ENCODE results near the gene XCL1. TPM values are rescaled to one million over a fixed set of nuclear protein-coding genes. Genes with fewer than 3 reads are reported as not detected.

XCL1 gene
- total RNA-seq, 1 experiment from 2014 or later, result not detected

GRCh38 chr1:168609741-168610510 lies 33.5 kb downstream of the XCL1 start:
- intact Hi-C loops (cut with micrococcal nuclease), result loop anchor here (5.0 to 10.0 kb wide), 4 partner anchors 252 to 635 kb away; partner anchors contain the start of gene ATP1B1
- ChIA-PET POLR2A (ENCODE audit: unreplicated experiment) (no interaction called here), CTCF (interaction anchor here (1.0 kb wide), 1 partner anchor 26 kb away, joined by 3 read pairs; no protein-coding TSS in a partner anchor)
- Histone ChIP-seq H3K27me3 (ENCODE audit: low read length) (no peaks in the 10 kb centered on the region), H3K9me3 (ENCODE audit: low read length) (no peaks in the 10 kb centered on the region), H2AFZ (ENCODE audit: low read length) (no peak overlapping the region), H3K9ac (ENCODE audit: low read length) (no peak overlapping the region), H3K27ac (ENCODE audit: low read length) (no peak overlapping the region), H3K4me3 (ENCODE audit: low read length) (no peak overlapping the region), H4K20me1 (ENCODE audit: low read length) (no peaks in the 10 kb centered on the region), H3K36me3 (ENCODE audit: low read depth, low read length) (no peaks in the 10 kb centered on the region), H3K4me2 (ENCODE audit: low read length) (no peak overlapping the region), H3K79me2 (ENCODE audit: low read length) (no peaks in the 10 kb centered on the region), H3K9me2 (replicated peaks; ENCODE audit: low read length) (no peaks in the 10 kb centered on the region), H3F3A (ENCODE audit: low read length, unreplicated experiment) (no peaks in the 10 kb centered on the region), H3K4me1 (ENCODE audit: insufficient read depth, low read length) (peaks cover 8% of the 10 kb centered on the region; the same call in 1 of the 2 replicates)
- no peak for DNase-seq
- BruUV-seq (replicated peaks), result no TSS peak
- TF ChIP-seq EZH2phosphoT487 (IDR thresholded peaks at IDR 0.05; ENCODE audit: borderline replicate concordance, low read length), result no peak
- TF ChIP-seq, protein P1, sequence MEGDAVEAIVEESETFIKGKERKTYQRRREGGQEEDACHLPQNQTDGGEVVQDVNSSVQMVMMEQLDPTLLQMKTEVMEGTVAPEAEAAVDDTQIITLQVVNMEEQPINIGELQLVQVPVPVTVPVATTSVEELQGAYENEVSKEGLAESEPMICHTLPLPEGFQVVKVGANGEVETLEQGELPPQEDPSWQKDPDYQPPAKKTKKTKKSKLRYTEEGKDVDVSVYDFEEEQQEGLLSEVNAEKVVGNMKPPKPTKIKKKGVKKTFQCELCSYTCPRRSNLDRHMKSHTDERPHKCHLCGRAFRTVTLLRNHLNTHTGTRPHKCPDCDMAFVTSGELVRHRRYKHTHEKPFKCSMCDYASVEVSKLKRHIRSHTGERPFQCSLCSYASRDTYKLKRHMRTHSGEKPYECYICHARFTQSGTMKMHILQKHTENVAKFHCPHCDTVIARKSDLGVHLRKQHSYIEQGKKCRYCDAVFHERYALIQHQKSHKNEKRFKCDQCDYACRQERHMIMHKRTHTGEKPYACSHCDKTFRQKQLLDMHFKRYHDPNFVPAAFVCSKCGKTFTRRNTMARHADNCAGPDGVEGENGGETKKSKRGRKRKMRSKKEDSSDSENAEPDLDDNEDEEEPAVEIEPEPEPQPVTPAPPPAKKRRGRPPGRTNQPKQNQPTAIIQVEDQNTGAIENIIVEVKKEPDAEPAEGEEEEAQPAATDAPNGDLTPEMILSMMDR (conservative IDR thresholded peaks at IDR 0.05; ENCODE audit: low read depth, low read length), result peak; percentile 33; the same call in 1 of the 2 replicates
- peak; percentile 46 for ATAC-seq

DNA sequence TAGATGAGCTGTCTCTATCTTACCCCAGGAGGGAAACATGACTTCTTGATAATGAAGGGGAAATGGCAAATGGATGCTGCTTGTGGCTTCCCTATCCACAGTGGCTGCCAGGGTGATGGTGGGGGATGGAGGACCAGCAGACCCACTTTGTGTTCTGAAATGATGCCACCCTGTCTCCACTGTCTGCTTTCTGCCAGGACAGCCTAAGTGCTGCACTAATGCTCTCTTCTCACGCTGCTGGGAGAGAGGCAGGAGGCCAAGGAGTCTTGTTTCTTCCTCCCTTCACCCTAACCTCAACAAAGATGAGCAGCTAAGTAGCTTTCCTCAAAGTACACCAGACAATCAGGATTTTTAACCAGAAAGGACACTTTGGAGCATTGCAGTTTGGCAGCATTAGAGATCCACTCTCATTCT lies 36.6 kb downstream of the XCL1 start:
- Histone ChIP-seq H4K20me1 (ENCODE audit: low read length) (no peaks in the 10 kb centered on the region), H3K4me1 (ENCODE audit: insufficient read depth, low read length) (no peaks in the 10 kb centered on the region), H3K9me2 (replicated peaks; ENCODE audit: low read length) (no peaks in the 10 kb centered on the region), H3K36me3 (ENCODE audit: low read depth, low read length) (no peaks in the 10 kb centered on the region), H2AFZ (ENCODE audit: low read length) (no peak overlapping the region), H3K9ac (ENCODE audit: low read length) (no peak overlapping the region), H3K27ac (ENCODE audit: low read length) (no peak overlapping the region), H3K9me3 (ENCODE audit: low read length) (no peaks in the 10 kb centered on the region), H3F3A (ENCODE audit: low read length, unreplicated experiment) (no peaks in the 10 kb centered on the region), H3K4me3 (ENCODE audit: low read length) (no peak overlapping the region), H3K27me3 (ENCODE audit: low read length) (no peaks in the 10 kb centered on the region), H3K4me2 (ENCODE audit: low read length) (no peak overlapping the region), H3K79me2 (ENCODE audit: low read length) (no peaks in the 10 kb centered on the region)
- intact Hi-C loops (cut with micrococcal nuclease), result no loop called here
- POLR2A ChIA-PET (ENCODE audit: unreplicated experiment), result no interaction called here
- TF ChIP-seq, protein P1 (conservative IDR thresholded peaks at IDR 0.05; ENCODE audit: low read depth, low read length), result no peak
- TF ChIP-seq EZH2phosphoT487 (IDR thresholded peaks at IDR 0.05; ENCODE audit: borderline replicate concordance, low read length), result no peak
- no peak for TF ChIP-seq EZH2 (IDR thresholded peaks at IDR 0.05; ENCODE audit: low read length, unreplicated experiment)
- no TSS peak for BruUV-seq (replicated peaks)
- ATAC-seq (no peak), DNase-seq (no peak)
- CTCF ChIA-PET, result no interaction called here

DNA sequence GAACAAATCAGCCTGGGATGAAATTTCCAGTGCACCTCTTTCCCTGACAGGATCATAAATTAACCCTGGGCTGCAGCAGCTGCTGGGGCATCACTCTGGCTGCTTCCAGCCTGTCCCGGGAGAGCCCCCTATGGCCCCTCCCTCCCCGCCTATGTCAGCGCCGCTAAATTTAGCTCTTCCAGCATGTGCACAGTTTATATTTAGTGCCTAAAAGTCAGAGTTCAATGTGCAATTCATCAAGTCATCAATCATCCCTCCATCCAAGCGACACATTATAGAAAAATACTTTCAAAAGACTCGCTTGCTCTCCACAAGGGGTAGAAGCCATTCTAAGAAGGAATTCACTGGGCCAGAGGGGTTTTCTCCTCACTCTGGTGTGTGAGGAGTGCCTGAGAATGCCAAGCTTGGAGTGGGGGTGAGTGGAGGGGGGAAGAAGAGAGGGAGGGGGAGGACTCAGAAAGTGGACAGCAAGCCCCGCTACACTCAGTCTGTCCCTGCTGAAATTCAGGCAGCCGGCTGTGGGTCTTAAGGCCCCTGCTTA lies 37.4 kb downstream of the XCL1 start:
- Histone ChIP-seq H3K27ac (ENCODE audit: low read length) (no peak overlapping the region), H3K79me2 (ENCODE audit: low read length) (no peaks in the 10 kb centered on the region), H3K9me2 (replicated peaks; ENCODE audit: low read length) (no peaks in the 10 kb centered on the region), H3K27me3 (ENCODE audit: low read length) (no peaks in the 10 kb centered on the region), H3K4me3 (ENCODE audit: low read length) (no peak overlapping the region), H3K36me3 (ENCODE audit: low read depth, low read length) (no peaks in the 10 kb centered on the region), H4K20me1 (ENCODE audit: low read length) (no peaks in the 10 kb centered on the region), H3K9me3 (ENCODE audit: low read length) (no peaks in the 10 kb centered on the region), H2AFZ (ENCODE audit: low read length) (no peak overlapping the region), H3K9ac (ENCODE audit: low read length) (no peak overlapping the region), H3F3A (ENCODE audit: low read length, unreplicated experiment) (no peaks in the 10 kb centered on the region), H3K4me2 (ENCODE audit: low read length) (no peak overlapping the region), H3K4me1 (ENCODE audit: insufficient read depth, low read length) (no peaks in the 10 kb centered on the region)
- BruUV-seq (replicated peaks), result no TSS peak
- TF ChIP-seq EZH2 (IDR thresholded peaks at IDR 0.05; ENCODE audit: low read length, unreplicated experiment), result no peak
- TF ChIP-seq EZH2phosphoT487 (IDR thresholded peaks at IDR 0.05; ENCODE audit: borderline replicate concordance, low read length), result no peak
- TF ChIP-seq, protein P1 (conservative IDR thresholded peaks at IDR 0.05; ENCODE audit: low read depth, low read length), result no peak
- ChIA-PET CTCF (no interaction called here), POLR2A (ENCODE audit: unreplicated experiment) (no interaction called here)
- DNase-seq (no peak), ATAC-seq (no peak)
- intact Hi-C loops (cut with micrococcal nuclease), result no loop called here

Measured in PC-3 (cell line).